Measurements from ENCODE around the gene HTR3B. TPM values are rescaled to one million over a fixed set of nuclear protein-coding genes. Genes with fewer than 3 reads are reported as not detected.

Gene HTR3B
- polyA plus RNA-seq, 3 donors = 0.04 to 0.14 TPM; not detected in 1

- Histone ChIP-seq H3K79me2 (ENCODE audit: insufficient read depth, low read length) (no peaks in the 10 kb centered on the region), H2AFZ (ENCODE audit: insufficient read depth, low read depth, low read length, poor library complexity, severe bottlenecking) (no peak overlapping the region), H3K9ac (ENCODE audit: insufficient read depth, low read length, poor library complexity, severe bottlenecking) (no peak overlapping the region), H3K27me3 (ENCODE audit: control insufficient read depth in 2 of 2, insufficient read depth in 2 of 2, low read length in 2 of 2) (no peaks in the 10 kb centered on the region), H4K20me1 (ENCODE audit: insufficient read depth, low read length) (no peaks in the 10 kb centered on the region), H3K27ac (ENCODE audit: low read depth in 1 of 2, low read length in 2 of 2) (no peak overlapping the region), H3K4me2 (replicated peaks; ENCODE audit: extremely low read depth, low read length, poor library complexity, severe bottlenecking) (no peak overlapping the region), H3K36me3 (replicated peaks in 1 of 2; ENCODE audit: control insufficient read depth in 1 of 2, insufficient read depth in 2 of 2, low read length in 2 of 2) (no peaks in the 10 kb centered on the region), H3K9me3 (replicated peaks in 1 of 2; ENCODE audit: control insufficient read depth in 1 of 2, insufficient read depth in 1 of 2, low read length in 2 of 2) (no peaks in the 10 kb centered on the region), H3K4me3 (replicated peaks in 1 of 3; ENCODE audit: low read depth in 2 of 3, low read length in 3 of 3) (no peak overlapping the region), H3K4me1 (ENCODE audit: control insufficient read depth in 1 of 2, insufficient read depth in 2 of 2, low read length in 2 of 2) (peaks cover 0 to 4% of the 10 kb centered on the region in 2 donors)
- Mint-ChIP-seq H3K4me1 (peaks cover 30% of the 10 kb centered on the region), H3K4me3 (no peak overlapping the region), H3K36me3 (no peaks in the 10 kb centered on the region), H3K27me3 (ENCODE audit: low read depth in 3 of 3) (peaks cover 3 to 5% (median 3%) of the 10 kb centered on the region in 3 donors), H3K27ac (peak overlapping the region in 1 of 7 donors; percentile 42), H3K9me3 (no peaks in the 10 kb centered on the region)
- 43% methylated on average over 5 of the region's 6 CpGs for WGBS (ENCODE audit: insufficient coverage)
- DNase-seq = no peak
- intact Hi-C loops (cut with micrococcal nuclease) = no loop called here
- TF ChIP-seq CTCF (IDR thresholded peaks at IDR 0.05) = no peak
Observed at GRCh38 chr11:113980785-113981184, 76.2 kb downstream of the HTR3B start.

GRCh38 chr11:113982306-113982705 lies 77.7 kb downstream of the HTR3B start:
- H3K4me3 Mint-ChIP-seq = no peak overlapping the region
- no peaks in the 10 kb centered on the region for H3K79me2 ChIP-seq (ENCODE audit: insufficient read depth, low read length)

More at GRCh38 chr11:113982306-113982705, 77.7 kb downstream of the HTR3B start:
- Histone ChIP-seq H4K20me1 (ENCODE audit: insufficient read depth, low read length) (no peaks in the 10 kb centered on the region), H3K36me3 (replicated peaks in 1 of 2; ENCODE audit: control insufficient read depth in 1 of 2, insufficient read depth in 2 of 2, low read length in 2 of 2) (no peaks in the 10 kb centered on the region), H3K4me2 (replicated peaks; ENCODE audit: extremely low read depth, low read length, poor library complexity, severe bottlenecking) (no peak overlapping the region), H3K4me3 (replicated peaks in 1 of 3; ENCODE audit: low read depth in 2 of 3, low read length in 3 of 3) (no peak overlapping the region), H2AFZ (ENCODE audit: insufficient read depth, low read depth, low read length, poor library complexity, severe bottlenecking) (no peak overlapping the region), H3K27ac (ENCODE audit: low read depth in 1 of 2, low read length in 2 of 2) (no peak overlapping the region), H3K27me3 (ENCODE audit: control insufficient read depth in 2 of 2, insufficient read depth in 2 of 2, low read length in 2 of 2) (no peaks in the 10 kb centered on the region), H3K9ac (ENCODE audit: insufficient read depth, low read length, poor library complexity, severe bottlenecking) (no peak overlapping the region), H3K9me3 (replicated peaks in 1 of 2; ENCODE audit: control insufficient read depth in 1 of 2, insufficient read depth in 1 of 2, low read length in 2 of 2) (no peaks in the 10 kb centered on the region), H3K4me1 (ENCODE audit: control insufficient read depth in 1 of 2, insufficient read depth in 2 of 2, low read length in 2 of 2) (no peaks in the 10 kb centered on the region)
- no peak for DNase-seq
- Mint-ChIP-seq H3K27me3 (ENCODE audit: low read depth in 3 of 3) (peaks cover 4 to 7% (median 5%) of the 10 kb centered on the region in 3 donors), H3K9me3 (no peaks in the 10 kb centered on the region), H3K27ac (no peak overlapping the region), H3K36me3 (no peaks in the 10 kb centered on the region), H3K4me1 (peaks cover 15% of the 10 kb centered on the region)
- no peak for TF ChIP-seq CTCF (IDR thresholded peaks at IDR 0.05)
- intact Hi-C loops (cut with micrococcal nuclease) = no loop called here

Measured in CD14-positive monocyte (primary cell).